ENCODE measurements around the gene CDH16. TPM values are rescaled to one million over a fixed set of nuclear protein-coding genes. Genes with fewer than 3 reads are reported as not detected.
"Not testable (repeated sequence)": the region's sequence is repeated elsewhere in the genome, so short reads cannot be mapped to it uniquely, and the experiment has no call there.

CDH16 gene
- total RNA-seq, 1 experiment from 2014 or later: not detected

GRCh38 chr16:66874079-66874775 lies 44.5 kb downstream of the CDH16 start:
- H3K36me3 ChIP-seq (replicated peaks; ENCODE audit: control insufficient read depth, insufficient read depth, low read length): no peaks in the 10 kb centered on the region
- no peak for DNase-seq
- H3K4me3 ChIP-seq (ENCODE audit: insufficient read depth, low read depth, low read length): no peak overlapping the region
- no peaks in the 10 kb centered on the region for H3K27me3 ChIP-seq (ENCODE audit: control insufficient read depth, insufficient read depth, low read length)

- no peak for DNase-seq
- Histone ChIP-seq H3K4me3 (ENCODE audit: insufficient read depth, low read depth, low read length) (no peak overlapping the region), H3K27me3 (ENCODE audit: control insufficient read depth, insufficient read depth, low read length) (no peaks in the 10 kb centered on the region), H3K36me3 (replicated peaks; ENCODE audit: control insufficient read depth, insufficient read depth, low read length) (no peaks in the 10 kb centered on the region)
These were observed 45.0 kb downstream of the CDH16 start for GRCh38 chr16:66873685-66874055.

- Histone ChIP-seq H3K27me3 (ENCODE audit: control insufficient read depth, insufficient read depth, low read length) (no peaks in the 10 kb centered on the region), H3K4me3 (ENCODE audit: insufficient read depth, low read depth, low read length) (peak overlapping the region; percentile 39), H3K36me3 (replicated peaks; ENCODE audit: control insufficient read depth, insufficient read depth, low read length) (no peaks in the 10 kb centered on the region)
- DNase-seq: peak; percentile 93
These were observed 45.6 kb downstream of the CDH16 start for GRCh38 chr16:66872943-66873684.

GRCh38 chr16:66872559-66872942 lies 46.1 kb downstream of the CDH16 start:
- DNase-seq: no peak
- peak overlapping the region; percentile 39 for H3K4me3 ChIP-seq (ENCODE audit: insufficient read depth, low read depth, low read length)

GRCh38 chr16:66871840-66872239 lies 46.8 kb downstream of the CDH16 start:
- DNase-seq: no peak
- no peak overlapping the region for H3K4me3 ChIP-seq (ENCODE audit: insufficient read depth, low read depth, low read length)
- H3K27me3 ChIP-seq (ENCODE audit: control insufficient read depth, insufficient read depth, low read length): no peaks in the 10 kb centered on the region
- H3K36me3 ChIP-seq (replicated peaks; ENCODE audit: control insufficient read depth, insufficient read depth, low read length): no peaks in the 10 kb centered on the region

More at GRCh38 chr16:66872559-66872942, 46.1 kb downstream of the CDH16 start:
- no peaks in the 10 kb centered on the region for H3K36me3 ChIP-seq (replicated peaks; ENCODE audit: control insufficient read depth, insufficient read depth, low read length)
- H3K27me3 ChIP-seq (ENCODE audit: control insufficient read depth, insufficient read depth, low read length): no peaks in the 10 kb centered on the region

GRCh38 chr16:66871363-66871762 lies 47.3 kb downstream of the CDH16 start:
- not testable (repeated sequence) for H3K36me3 ChIP-seq (replicated peaks; ENCODE audit: control insufficient read depth, insufficient read depth, low read length); H3K27me3 ChIP-seq (ENCODE audit: control insufficient read depth, insufficient read depth, low read length); H3K4me3 ChIP-seq (ENCODE audit: insufficient read depth, low read depth, low read length); DNase-seq

- Histone ChIP-seq H3K36me3 (replicated peaks; ENCODE audit: control insufficient read depth, insufficient read depth, low read length) (no peaks in the 10 kb centered on the region), H3K27me3 (ENCODE audit: control insufficient read depth, insufficient read depth, low read length) (no peaks in the 10 kb centered on the region), H3K4me3 (ENCODE audit: insufficient read depth, low read depth, low read length) (no peak overlapping the region)
- no peak for DNase-seq
These were observed 49.3 kb downstream of the CDH16 start for GRCh38 chr16:66869424-66869823.

- Histone ChIP-seq H3K4me3 (ENCODE audit: insufficient read depth, low read depth, low read length) (no peak overlapping the region), H3K36me3 (replicated peaks; ENCODE audit: control insufficient read depth, insufficient read depth, low read length) (no peaks in the 10 kb centered on the region), H3K27me3 (ENCODE audit: control insufficient read depth, insufficient read depth, low read length) (no peaks in the 10 kb centered on the region)
- DNase-seq: no peak
These were observed 55.0 kb downstream of the CDH16 start for GRCh38 chr16:66863707-66864106.

GRCh38 chr16:66862023-66862520 lies 56.6 kb downstream of the CDH16 start:
- H3K36me3 ChIP-seq (replicated peaks; ENCODE audit: control insufficient read depth, insufficient read depth, low read length): no peaks in the 10 kb centered on the region

GRCh38 chr16:66859397-66860068 lies 59.2 kb downstream of the CDH16 start:
- Histone ChIP-seq H3K27me3 (ENCODE audit: control insufficient read depth, insufficient read depth, low read length) (no peaks in the 10 kb centered on the region), H3K36me3 (replicated peaks; ENCODE audit: control insufficient read depth, insufficient read depth, low read length) (no peaks in the 10 kb centered on the region), H3K4me3 (ENCODE audit: insufficient read depth, low read depth, low read length) (no peak overlapping the region)
- DNase-seq: peak; percentile 8

More at GRCh38 chr16:66862023-66862520, 56.6 kb downstream of the CDH16 start:
- Histone ChIP-seq H3K27me3 (ENCODE audit: control insufficient read depth, insufficient read depth, low read length) (no peaks in the 10 kb centered on the region), H3K4me3 (ENCODE audit: insufficient read depth, low read depth, low read length) (no peak overlapping the region)
- DNase-seq: no peak

- no peak overlapping the region for H3K4me3 ChIP-seq (ENCODE audit: insufficient read depth, low read depth, low read length)
- DNase-seq: peak; percentile 10
- H3K36me3 ChIP-seq (replicated peaks; ENCODE audit: control insufficient read depth, insufficient read depth, low read length): no peaks in the 10 kb centered on the region
- H3K27me3 ChIP-seq (ENCODE audit: control insufficient read depth, insufficient read depth, low read length): no peaks in the 10 kb centered on the region
These were observed 59.8 kb downstream of the CDH16 start for GRCh38 chr16:66858740-66859396.

Other genes with a start within 250 kb of the CDH16 start
- gene CMTM4, start 222.1 kb downstream of the CDH16 start, total RNA-seq (2014; rRNA removed; shearing (Covaris generic)): 23.2 and 39.6 TPM in 2 replicates
- gene DYNC1LI2, start 167.3 kb downstream of the CDH16 start, total RNA-seq (2014; rRNA removed; shearing (Covaris generic)): 52.9 and 65.0 TPM in 2 replicates
- 0.11 TPM in 1 of 2 replicates, not detected in the other for gene TERB1, start 117.3 kb downstream of the CDH16 start, total RNA-seq (2014; rRNA removed; shearing (Covaris generic))
- 149 and 165 TPM in 2 replicates for gene NAE1, start 87.9 kb downstream of the CDH16 start, total RNA-seq (2014; rRNA removed; shearing (Covaris generic))
- gene CA7, start 74.5 kb downstream of the CDH16 start, total RNA-seq (2014; rRNA removed; shearing (Covaris generic)): 0.48 and 0.78 TPM in 2 replicates
- gene PDP2, start 38.4 kb downstream of the CDH16 start, total RNA-seq (2014; rRNA removed; shearing (Covaris generic)): 10.5 and 23.7 TPM in 2 replicates
- 0.10 TPM in 1 of 2 replicates, not detected in the other for gene RRAD, start 6.7 kb upstream of the CDH16 start, total RNA-seq (2014; rRNA removed; shearing (Covaris generic))
- gene CIAO2B, start 15.5 kb upstream of the CDH16 start, total RNA-seq (2014; rRNA removed; shearing (Covaris generic)): 91.1 TPM in 2 replicates
- 8.3 and 13.0 TPM in 2 replicates for gene CES2, start 16.6 kb upstream of the CDH16 start, total RNA-seq (2014; rRNA removed; shearing (Covaris generic))
- gene CES3, start 42.4 kb upstream of the CDH16 start, total RNA-seq (2014; rRNA removed; shearing (Covaris generic)): 0.31 and 0.44 TPM in 2 replicates
- gene CES4A, start 69.7 kb upstream of the CDH16 start, total RNA-seq (2014; rRNA removed; shearing (Covaris generic)): 0.07 and 0.45 TPM in 2 replicates
- gene CBFB, start 110.3 kb upstream of the CDH16 start, total RNA-seq (2014; rRNA removed; shearing (Covaris generic)): 31.4 and 49.3 TPM in 2 replicates
- gene PHAF1, start 191.1 kb upstream of the CDH16 start, total RNA-seq (2014; rRNA removed; shearing (Covaris generic)): 24.1 and 32.1 TPM in 2 replicates
- gene B3GNT9, start 232.1 kb upstream of the CDH16 start, total RNA-seq (2014; rRNA removed; shearing (Covaris generic)): 7.6 and 8.7 TPM in 2 replicates
- gene TRADD, start 241.0 kb upstream of the CDH16 start, total RNA-seq (2014; rRNA removed; shearing (Covaris generic)): 1.3 and 1.8 TPM in 2 replicates
- gene FBXL8, start 241.1 kb upstream of the CDH16 start, total RNA-seq (2014; rRNA removed; shearing (Covaris generic)): 0.67 and 0.73 TPM in 2 replicates
- 1.6 and 4.0 TPM in 2 replicates for gene HSF4, start 245.9 kb upstream of the CDH16 start, total RNA-seq (2014; rRNA removed; shearing (Covaris generic))